Activated naive CD8-positive, alpha-beta T cell treated with anti-CD3 and anti-CD28 coated beads, Interleukin-2, amount 10 ng/mL, durations not matched to agents 7 days and 5 days (primary cell): ENCODE data around the gene ARPC2. TPM values are rescaled to one million over a fixed set of nuclear protein-coding genes. Genes with fewer than 3 reads are reported as not detected.

Source experiments
- ATAC-seq: fragments of 150-1000 bp; cut with Tn5 transposase; one replicate; pipeline ENCODE4 v1.10.0; 2021; ENCODE audit warnings: low read depth, moderate library complexity
- POLR2A ChIA-PET: fragments of 350-600 bp; sonication (Branson Sonifier 250); formaldehyde crosslinking; loops from one replicate; lab custom pipeline; 2021; ENCODE audit warnings: antibody characterized with exemption; lab: Charles Lee
- DNase-seq: peaks from one replicate; pipeline ENCODE4 v3.0.0; 2021
- H3K27ac Mint-ChIP-seq: one replicate; pipeline ENCODE4 v1.8.0; 2022; ENCODE audit warnings: mild to moderate bottlenecking, mixed read lengths
- H3K27me3 Mint-ChIP-seq: one replicate; pipeline ENCODE4 v1.8.0; 2022; ENCODE audit warnings: mild to moderate bottlenecking, moderate library complexity, mixed read lengths
- H3K36me3 Mint-ChIP-seq: one replicate; pipeline ENCODE4 v1.8.0; 2021; ENCODE audit warnings: mild to moderate bottlenecking, mixed read lengths
- H3K4me1 Mint-ChIP-seq: one replicate; pipeline ENCODE4 v1.8.0; 2021; ENCODE audit warnings: mixed read lengths
- H3K4me3 Mint-ChIP-seq: one replicate; pipeline ENCODE4 v1.8.0; 2022; ENCODE audit warnings: mild to moderate bottlenecking, moderate library complexity, mixed read lengths
- H3K9me3 Mint-ChIP-seq: one replicate; pipeline ENCODE4 v1.8.0; 2021; ENCODE audit warnings: mixed read lengths
- total RNA-seq, 2 experiments: library from RNA; stranded (reverse); gene quantifications; one replicate each; pipeline ENCODE4 v1.2.3, GENCODE V29; 2021

The ARPC2 gene
- total RNA-seq, 2 experiments from 2014 or later = 707 to 735 TPM

DNA sequence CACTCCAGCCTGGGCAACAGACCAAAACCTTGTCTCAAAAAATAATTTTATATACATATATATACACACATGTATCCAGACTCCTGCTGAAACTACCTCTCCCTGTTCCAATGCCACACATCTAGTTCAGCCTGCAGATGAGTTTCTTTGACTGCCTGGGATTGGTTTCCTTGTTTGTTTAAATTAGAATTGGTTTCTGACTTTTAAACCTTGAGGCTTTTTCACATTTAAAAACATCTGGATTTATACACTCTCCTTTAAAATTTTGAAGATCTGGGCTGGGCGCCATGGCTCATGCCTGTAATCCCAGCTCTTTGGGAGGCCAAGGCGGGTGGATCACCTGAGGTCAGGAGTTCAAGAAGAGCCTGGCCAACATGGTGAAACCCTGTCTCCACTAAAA, 28.5 kb upstream of the ARPC2 start:
- POLR2A ChIA-PET = no interaction called here
- Mint-ChIP-seq H3K4me3 (no peak overlapping the region), H3K36me3 (no peaks in the 10 kb centered on the region), H3K27me3 (peaks cover under 1% of the 10 kb centered on the region), H3K9me3 (no peaks in the 10 kb centered on the region), H3K4me1 (peaks cover 12% of the 10 kb centered on the region), H3K27ac (no peak overlapping the region)
- DNase-seq (no peak), ATAC-seq (no peak)

DNA sequence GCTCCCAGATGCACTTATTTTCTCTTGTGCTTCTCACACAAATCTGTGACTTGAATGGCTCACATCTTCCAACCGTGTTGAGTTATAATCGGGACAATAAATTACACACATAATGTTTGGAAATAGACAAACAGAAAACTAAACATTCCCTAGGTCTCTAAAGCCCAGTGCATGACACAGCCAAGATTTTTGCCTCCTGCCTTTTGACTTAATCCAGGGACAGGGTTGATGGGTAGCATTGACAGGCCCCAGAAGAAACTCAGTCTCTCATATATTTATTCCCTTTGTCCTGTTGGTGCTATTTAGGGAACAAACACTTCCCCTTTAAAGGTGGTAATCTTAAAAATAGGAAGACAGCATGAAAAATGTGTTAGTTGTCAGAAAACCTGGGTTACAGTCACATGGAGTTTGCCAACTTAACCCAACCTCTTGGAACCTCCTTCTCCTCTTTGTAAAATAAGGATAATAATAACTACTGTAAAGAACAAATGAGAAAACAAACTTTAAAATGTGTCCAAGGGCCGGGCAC, 24.0 kb upstream of the ARPC2 start:
- Mint-ChIP-seq H3K27me3 (peaks cover 8% of the 10 kb centered on the region), H3K27ac (no peak overlapping the region), H3K9me3 (no peaks in the 10 kb centered on the region), H3K36me3 (no peaks in the 10 kb centered on the region), H3K4me1 (no peaks in the 10 kb centered on the region), H3K4me3 (no peak overlapping the region)
- POLR2A ChIA-PET = no interaction called here
- ATAC-seq = no peak
- DNase-seq = no peak

DNA sequence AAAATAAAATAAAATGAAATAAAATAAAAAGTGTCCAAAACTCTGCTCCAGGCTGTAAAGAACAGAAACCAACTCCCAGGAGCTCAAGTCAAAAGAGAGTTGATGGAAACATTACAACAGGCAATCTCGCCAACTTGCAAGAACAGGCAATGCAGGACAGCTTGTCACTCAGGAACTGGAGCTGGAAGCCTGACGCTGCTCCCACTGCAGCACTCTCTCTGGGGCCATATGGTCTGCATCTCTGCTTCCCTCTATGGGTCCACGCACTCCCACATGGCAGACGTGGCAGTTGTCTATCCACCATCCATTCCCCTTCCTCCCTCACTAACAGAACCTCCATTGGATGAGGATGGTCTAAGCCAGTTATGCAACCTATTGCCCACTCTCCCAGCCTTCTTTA, 23.3 kb upstream of the ARPC2 start:
- no peaks in the 10 kb centered on the region for H3K9me3 Mint-ChIP-seq
- POLR2A ChIA-PET = no interaction called here

DNA sequence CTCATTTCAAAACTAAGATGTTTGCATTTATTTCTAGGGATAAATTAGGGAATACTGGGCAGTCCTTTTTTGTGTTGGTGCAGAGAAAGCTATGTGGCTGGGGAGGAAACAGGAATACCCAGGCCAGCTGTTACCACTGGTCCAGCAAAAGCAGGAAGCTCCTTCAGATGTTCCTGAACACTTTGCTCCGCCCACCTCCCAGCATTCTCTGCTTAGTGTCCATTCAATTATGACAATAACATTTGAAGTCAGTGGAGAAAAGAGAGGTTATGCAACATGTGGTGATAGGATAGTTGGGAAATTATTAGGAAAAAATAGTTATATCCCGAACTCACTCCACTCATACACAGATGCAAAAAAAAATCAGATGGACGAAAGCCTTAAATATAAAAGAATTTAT, 22.1 kb upstream of the ARPC2 start:
- POLR2A ChIA-PET = no interaction called here
- H3K4me3 Mint-ChIP-seq = no peak overlapping the region
- no peak for DNase-seq
- H3K9me3 Mint-ChIP-seq = no peaks in the 10 kb centered on the region
- H3K27me3 Mint-ChIP-seq = peaks cover 22% of the 10 kb centered on the region
- no peaks in the 10 kb centered on the region for H3K36me3 Mint-ChIP-seq
- no peak overlapping the region for H3K27ac Mint-ChIP-seq
- ATAC-seq = no peak
- no peaks in the 10 kb centered on the region for H3K4me1 Mint-ChIP-seq

More for the DNA sequence above, 23.3 kb upstream of the ARPC2 start:
- Mint-ChIP-seq H3K27ac (no peak overlapping the region), H3K4me1 (no peaks in the 10 kb centered on the region), H3K4me3 (no peak overlapping the region), H3K36me3 (no peaks in the 10 kb centered on the region), H3K27me3 (peaks cover 15% of the 10 kb centered on the region)
- no peak for DNase-seq
- no peak for ATAC-seq

DNA sequence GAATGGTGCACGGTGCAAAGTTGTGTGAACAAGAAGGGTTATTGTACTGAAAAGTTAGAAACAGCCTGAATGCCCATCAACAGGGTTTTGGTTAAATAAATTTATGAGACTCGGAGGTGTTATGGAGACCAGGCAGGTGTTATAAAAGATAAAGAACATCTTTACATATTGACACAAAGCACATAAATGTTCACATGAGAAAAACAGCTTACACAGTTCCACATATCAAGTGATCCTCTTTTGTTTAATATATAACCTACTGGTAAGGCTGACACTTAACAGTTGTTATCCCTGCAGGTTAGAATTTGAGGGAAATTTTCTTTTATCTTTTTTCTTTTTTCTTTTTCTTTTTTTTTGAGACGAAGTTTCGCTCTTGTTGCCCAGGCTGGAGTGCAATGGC, 20.0 kb upstream of the ARPC2 start:
- POLR2A ChIA-PET = no interaction called here

DNA sequence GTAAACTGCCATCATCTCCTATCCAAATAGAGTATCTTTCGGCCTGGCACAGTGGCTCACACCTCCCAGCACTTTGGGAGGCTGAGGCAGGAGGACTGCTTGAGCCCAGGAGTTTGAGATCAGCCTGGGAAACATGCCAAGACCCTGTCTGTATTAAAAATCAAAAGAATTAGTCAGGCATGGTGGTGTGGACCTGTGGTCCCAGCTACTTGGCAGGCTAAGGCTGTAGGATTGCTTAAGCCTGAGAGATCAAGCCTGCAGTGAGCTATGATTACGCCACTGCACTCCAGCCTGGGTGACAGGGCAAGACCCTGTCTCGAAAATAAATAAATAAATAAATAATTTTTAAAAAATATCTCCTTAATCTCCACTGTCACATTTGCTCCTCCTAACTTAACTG, 14.7 kb upstream of the ARPC2 start:
- ATAC-seq (no peak), DNase-seq (no peak)
- Mint-ChIP-seq H3K36me3 (no peaks in the 10 kb centered on the region), H3K4me3 (no peak overlapping the region), H3K9me3 (no peaks in the 10 kb centered on the region), H3K27me3 (peaks cover 17% of the 10 kb centered on the region), H3K27ac (no peak overlapping the region), H3K4me1 (peaks cover 3% of the 10 kb centered on the region)
- POLR2A ChIA-PET = no interaction called here

More for the DNA sequence above, 20.0 kb upstream of the ARPC2 start:
- DNase-seq (no peak), ATAC-seq (no peak)
- no peaks in the 10 kb centered on the region for H3K9me3 Mint-ChIP-seq
- H3K36me3 Mint-ChIP-seq = no peaks in the 10 kb centered on the region
- no peak overlapping the region for H3K27ac Mint-ChIP-seq
- peaks cover 3% of the 10 kb centered on the region for H3K4me1 Mint-ChIP-seq
- peaks cover 22% of the 10 kb centered on the region for H3K27me3 Mint-ChIP-seq
- H3K4me3 Mint-ChIP-seq = no peak overlapping the region

DNA sequence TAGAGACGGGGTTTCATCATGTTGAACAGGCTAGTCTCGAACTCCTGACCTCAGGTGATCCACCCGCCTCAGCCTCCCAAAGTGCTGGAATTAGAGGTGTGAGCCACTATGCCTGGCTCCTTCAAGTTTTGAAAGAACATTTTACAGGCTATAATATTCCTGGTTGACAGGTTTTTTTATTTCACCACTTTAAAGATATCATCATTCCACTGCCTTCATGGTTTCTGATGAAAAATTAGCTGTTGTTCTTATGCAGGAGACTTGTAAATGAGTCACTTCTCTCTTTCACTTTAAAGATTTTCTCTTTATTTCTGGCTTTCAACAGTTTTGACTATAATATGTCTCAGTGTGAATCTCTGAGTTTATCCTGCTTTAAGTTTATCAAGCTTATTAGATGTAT, 7.9 kb upstream of the ARPC2 start:
- DNase-seq = no peak
- peaks cover 8% of the 10 kb centered on the region for H3K36me3 Mint-ChIP-seq
- H3K27me3 Mint-ChIP-seq = peaks cover 13% of the 10 kb centered on the region
- H3K9me3 Mint-ChIP-seq = peaks cover 6% of the 10 kb centered on the region
- H3K4me3 Mint-ChIP-seq = no peak overlapping the region
- no peak overlapping the region for H3K27ac Mint-ChIP-seq
- ATAC-seq = no peak
- H3K4me1 Mint-ChIP-seq = no peaks in the 10 kb centered on the region
- POLR2A ChIA-PET = no interaction called here

DNA sequence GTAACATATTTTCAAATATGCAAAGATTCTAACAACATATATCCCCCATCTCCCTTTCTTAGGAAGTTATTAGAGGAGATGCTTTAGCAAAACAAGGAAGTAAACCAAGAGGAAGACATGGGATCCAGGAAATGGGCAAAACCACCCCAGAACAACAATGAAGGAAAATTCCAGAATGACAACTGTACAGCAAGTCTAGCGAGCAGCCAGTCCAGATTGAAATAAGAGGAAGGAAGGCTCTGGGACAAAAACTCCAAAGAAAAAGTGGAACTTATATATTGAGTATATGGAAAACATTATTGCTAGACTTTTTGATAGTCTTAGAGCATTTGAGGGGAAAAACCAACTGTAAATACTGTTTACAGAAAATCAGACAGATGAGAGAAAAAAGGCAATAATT, 2.9 kb upstream of the ARPC2 start:
- Mint-ChIP-seq H3K36me3 (peaks cover 20% of the 10 kb centered on the region), H3K4me3 (no peak overlapping the region), H3K9me3 (peaks cover 6% of the 10 kb centered on the region), H3K4me1 (peaks cover 8% of the 10 kb centered on the region), H3K27me3 (peaks cover 11% of the 10 kb centered on the region), H3K27ac (no peak overlapping the region)
- POLR2A ChIA-PET = no interaction called here
- ATAC-seq (no peak), DNase-seq (no peak)

DNA sequence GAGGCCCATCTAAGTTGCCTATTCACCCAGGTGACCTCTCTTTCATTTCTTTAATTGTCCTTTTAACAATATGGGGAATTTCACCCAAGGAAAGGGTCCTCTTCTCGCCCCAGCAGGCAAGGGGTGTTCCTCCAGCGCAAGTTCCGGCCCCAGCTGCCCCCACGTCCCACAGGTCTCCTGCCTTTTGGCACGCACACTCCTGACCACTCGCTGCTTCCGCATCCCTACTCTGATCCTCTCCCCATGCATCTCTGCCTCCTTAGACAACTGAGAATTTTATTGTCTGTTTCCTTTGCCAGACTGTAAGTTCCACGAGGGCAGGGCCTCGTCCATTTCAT, 684 bp upstream of the ARPC2 start:
- H3K4me1 Mint-ChIP-seq = peaks cover 26% of the 10 kb centered on the region
- H3K36me3 Mint-ChIP-seq = peaks cover 31% of the 10 kb centered on the region
- DNase-seq (no peak), ATAC-seq (no peak)
- H3K27ac Mint-ChIP-seq = peak overlapping the region; percentile 91
- no peaks in the 10 kb centered on the region for H3K27me3 Mint-ChIP-seq
- POLR2A ChIA-PET = interaction anchor here (0.7 to 7.3 kb wide), 7 partner anchors 10 to 443 kb away, joined by 3 to 91 read pairs (median 5); partner anchors contain the start of genes AAMP, BCS1L, PNKD and ZNF142
- H3K9me3 Mint-ChIP-seq = no peaks in the 10 kb centered on the region
- H3K4me3 Mint-ChIP-seq = peak overlapping the region; percentile 88

DNA sequence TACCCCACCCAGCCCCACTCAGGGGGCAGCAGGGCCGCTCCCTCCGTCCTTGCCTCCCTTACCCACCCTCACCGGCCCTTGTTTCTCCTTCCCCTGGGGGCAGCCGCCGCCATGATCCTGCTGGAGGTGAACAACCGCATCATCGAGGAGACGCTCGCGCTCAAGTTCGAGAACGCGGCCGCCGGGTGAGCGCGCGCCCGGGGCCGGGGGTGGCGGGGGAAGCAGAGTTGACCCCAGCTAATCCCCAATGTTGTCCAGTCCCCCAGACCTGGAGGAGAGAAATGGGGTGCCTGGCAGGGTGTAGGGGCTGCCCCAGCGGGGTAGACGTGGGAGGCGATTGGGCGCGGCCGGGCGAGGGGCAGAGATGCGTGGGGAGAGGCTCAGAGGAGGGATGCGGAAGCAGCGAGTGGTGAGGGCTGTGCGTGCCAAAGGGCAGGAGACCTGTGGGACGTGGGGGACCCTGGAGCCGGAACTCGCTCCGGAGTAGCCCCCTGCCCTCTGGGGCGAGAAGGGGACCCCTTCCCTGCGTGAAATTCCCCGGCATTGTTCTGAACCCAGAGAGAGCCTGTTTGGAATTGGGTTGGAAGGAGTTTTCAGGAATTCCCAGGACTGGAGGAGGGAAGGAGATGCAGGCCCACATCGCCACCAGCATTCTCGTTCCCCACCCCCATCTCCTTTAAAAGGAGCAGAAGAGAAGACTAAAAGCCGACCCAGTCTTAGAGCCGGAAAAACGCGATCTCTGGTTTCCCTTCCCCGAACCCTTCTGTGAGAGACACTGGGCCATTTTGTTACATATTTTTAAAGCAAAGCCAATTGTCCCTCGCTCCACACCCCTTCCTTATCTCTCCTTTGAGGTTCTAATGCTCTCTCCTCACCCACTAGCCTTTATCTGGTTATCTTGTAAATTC, 625 bp downstream of the ARPC2 start:
- DNase-seq = peak; percentile 76
- Mint-ChIP-seq H3K4me1 (peaks cover 34% of the 10 kb centered on the region), H3K36me3 (peaks cover 34% of the 10 kb centered on the region), H3K27me3 (no peaks in the 10 kb centered on the region), H3K4me3 (peak overlapping the region; percentile 88), H3K9me3 (no peaks in the 10 kb centered on the region), H3K27ac (peak overlapping the region; percentile 91)
- POLR2A ChIA-PET = interaction anchor here (1.0 to 7.3 kb wide), 3 partner anchors 8 to 52 kb away, joined by 5 to 91 read pairs (median 29); partner anchors contain the start of genes AAMP and PNKD
- ATAC-seq = peak; percentile 73

DNA sequence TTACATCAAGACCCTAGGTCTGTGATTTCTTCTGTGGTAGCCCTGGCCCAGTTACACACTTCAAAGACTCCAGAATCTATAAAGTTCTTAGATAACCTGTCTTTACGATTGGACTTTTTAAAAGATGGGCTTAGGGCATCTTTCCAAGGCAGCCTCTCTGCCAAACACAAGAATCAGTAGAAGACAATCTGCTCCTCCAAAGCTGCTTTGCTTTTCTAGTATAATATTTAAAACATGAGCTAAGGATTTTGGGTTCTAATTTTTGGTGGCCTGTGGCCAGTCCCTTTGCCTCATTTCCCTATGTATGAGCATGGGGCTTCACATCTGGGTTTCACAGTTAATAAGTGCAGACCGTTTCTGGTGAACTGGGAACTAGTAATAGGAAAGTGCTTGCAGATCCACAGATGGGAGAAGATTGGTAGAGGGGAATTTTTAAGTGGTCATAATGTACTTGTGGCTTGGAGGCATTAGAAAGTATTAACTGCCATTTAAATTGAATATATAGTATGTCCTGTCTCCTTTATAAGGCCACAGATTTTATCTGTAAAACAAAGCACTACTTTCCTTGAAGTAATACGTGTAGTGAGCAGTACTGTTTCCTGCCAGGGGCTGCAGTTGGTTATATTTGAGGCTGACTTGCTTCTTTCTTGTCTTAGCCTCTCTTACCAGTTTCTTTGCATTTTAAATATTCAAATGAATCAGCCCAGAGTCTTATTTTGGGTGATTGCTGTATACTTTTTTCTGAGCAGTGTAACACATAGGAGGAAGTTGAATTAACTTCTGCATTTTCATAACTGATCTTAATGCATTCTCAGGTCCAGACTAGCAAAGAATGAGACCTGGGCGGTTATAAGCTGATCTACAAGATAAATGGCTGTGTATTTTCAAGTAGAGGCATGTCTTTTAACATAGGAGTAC, 1.5 kb downstream of the ARPC2 start:
- peaks cover 33% of the 10 kb centered on the region for H3K36me3 Mint-ChIP-seq
- no peaks in the 10 kb centered on the region for H3K27me3 Mint-ChIP-seq
- POLR2A ChIA-PET = interaction anchor here (2.3 to 7.3 kb wide), 2 partner anchors 11 to 52 kb away, joined by 8 to 91 read pairs; partner anchors contain the start of genes AAMP and PNKD
- peak overlapping the region; percentile 88 for H3K4me3 Mint-ChIP-seq
- peaks cover 44% of the 10 kb centered on the region for H3K4me1 Mint-ChIP-seq
- no peak for DNase-seq
- peak overlapping the region; percentile 91 for H3K27ac Mint-ChIP-seq
- no peaks in the 10 kb centered on the region for H3K9me3 Mint-ChIP-seq
- ATAC-seq = peak; percentile 34

DNA sequence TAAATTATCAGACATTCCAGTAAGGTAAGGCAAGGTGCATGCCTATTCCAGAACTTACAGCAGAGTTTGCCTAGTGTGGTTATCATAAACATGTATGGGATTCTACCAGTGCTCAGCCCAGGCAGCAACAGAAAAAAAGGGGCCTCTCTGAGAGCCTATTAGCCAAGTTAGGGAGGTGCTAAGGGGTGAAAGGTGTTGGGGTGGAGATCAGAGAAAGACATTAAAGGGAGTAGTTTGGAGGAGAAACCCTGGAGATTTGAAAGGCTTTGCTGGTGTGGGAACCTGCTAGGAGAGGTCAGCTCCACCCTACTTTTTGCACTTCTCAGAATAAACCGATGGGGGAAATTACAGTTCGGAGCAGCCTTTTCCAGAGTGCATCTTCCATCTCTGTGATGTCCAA, 2.9 kb downstream of the ARPC2 start:
- Mint-ChIP-seq H3K27me3 (no peaks in the 10 kb centered on the region), H3K4me3 (peak overlapping the region; percentile 88), H3K36me3 (peaks cover 45% of the 10 kb centered on the region), H3K4me1 (peaks cover 57% of the 10 kb centered on the region), H3K9me3 (no peaks in the 10 kb centered on the region), H3K27ac (peak overlapping the region; percentile 91)
- no peak for ATAC-seq
- POLR2A ChIA-PET = interaction anchor here (1.1 to 7.3 kb wide), 5 partner anchors 10 to 50 kb away, joined by 3 to 91 read pairs (median 3); partner anchors contain the start of genes AAMP and PNKD
- no peak for DNase-seq

DNA sequence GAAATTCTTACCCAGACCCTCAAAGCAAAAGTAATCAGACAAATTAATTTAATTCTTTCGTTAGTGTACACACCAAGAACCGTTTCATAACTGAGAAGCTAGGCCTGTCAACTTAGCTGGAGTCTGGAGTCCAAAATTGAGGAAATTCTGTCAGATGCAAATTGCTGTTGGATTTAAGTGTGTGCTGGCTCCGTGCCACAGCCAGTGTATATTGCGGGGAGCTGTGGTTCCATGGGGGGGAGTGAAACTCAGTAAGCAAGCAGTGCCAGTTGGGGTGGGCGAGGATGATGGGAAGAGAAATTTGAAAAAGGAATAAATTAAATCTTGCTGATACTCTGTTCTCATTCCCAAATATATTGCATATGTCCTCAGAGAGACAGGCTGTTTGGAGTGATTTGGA, 4.0 kb downstream of the ARPC2 start:
- H3K27ac Mint-ChIP-seq = peak overlapping the region; percentile 91
- H3K4me1 Mint-ChIP-seq = peaks cover 65% of the 10 kb centered on the region
- DNase-seq (no peak), ATAC-seq (no peak)
- POLR2A ChIA-PET = interaction anchor here (0.9 to 7.3 kb wide), 6 partner anchors 9 to 70 kb away, joined by 3 to 91 read pairs (median 4); no protein-coding TSS in a partner anchor
- H3K36me3 Mint-ChIP-seq = peaks cover 54% of the 10 kb centered on the region
- H3K4me3 Mint-ChIP-seq = peak overlapping the region; percentile 88
- no peaks in the 10 kb centered on the region for H3K27me3 Mint-ChIP-seq
- H3K9me3 Mint-ChIP-seq = no peaks in the 10 kb centered on the region
